OCI-LY7 (cell line): ENCODE measurements around the gene CAMK4.

Source experiments
- EZH2phosphoT487 ChIP-seq: fragments of 200-600 bp; sonication (generic); IDR thresholded peaks from 2 replicates; pipeline ENCODE4 v1.6.1; 2018; ENCODE audit warnings: low read depth, borderline replicate concordance, mild to moderate bottlenecking, mixed run types, antibody characterized with exemption, low read length, moderate library complexity, mixed read lengths
- TF ChIP-seq, protein P1 (sequence below): fragments of 200-600 bp; sonication (generic); conservative IDR thresholded peaks from 2 replicates; pipeline ENCODE4 v1.5.1; 2014; ENCODE audit warnings: mild to moderate bottlenecking, antibody characterized with exemption, low read length, moderate library complexity, mixed read lengths

DNA sequence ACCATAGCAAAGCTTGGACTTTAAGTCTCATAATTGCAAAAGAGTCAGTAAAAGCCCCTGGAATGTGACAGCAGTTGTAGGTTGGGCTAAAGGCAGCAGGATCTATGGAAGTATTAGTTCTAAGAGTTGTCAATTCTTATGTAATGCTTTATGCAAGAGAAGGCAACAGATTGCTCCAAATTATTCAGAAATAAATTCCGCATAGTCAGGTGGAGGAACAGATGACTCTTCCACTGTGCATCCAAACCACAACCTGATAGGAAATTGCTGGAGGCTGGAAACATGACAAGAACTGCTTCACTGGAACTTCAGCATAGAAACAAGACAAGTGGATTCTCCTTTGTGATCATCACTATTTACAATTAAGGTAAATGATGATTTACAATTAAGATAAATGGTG is 187.1 kb downstream of the CAMK4 start:
- TF ChIP-seq, protein P1, sequence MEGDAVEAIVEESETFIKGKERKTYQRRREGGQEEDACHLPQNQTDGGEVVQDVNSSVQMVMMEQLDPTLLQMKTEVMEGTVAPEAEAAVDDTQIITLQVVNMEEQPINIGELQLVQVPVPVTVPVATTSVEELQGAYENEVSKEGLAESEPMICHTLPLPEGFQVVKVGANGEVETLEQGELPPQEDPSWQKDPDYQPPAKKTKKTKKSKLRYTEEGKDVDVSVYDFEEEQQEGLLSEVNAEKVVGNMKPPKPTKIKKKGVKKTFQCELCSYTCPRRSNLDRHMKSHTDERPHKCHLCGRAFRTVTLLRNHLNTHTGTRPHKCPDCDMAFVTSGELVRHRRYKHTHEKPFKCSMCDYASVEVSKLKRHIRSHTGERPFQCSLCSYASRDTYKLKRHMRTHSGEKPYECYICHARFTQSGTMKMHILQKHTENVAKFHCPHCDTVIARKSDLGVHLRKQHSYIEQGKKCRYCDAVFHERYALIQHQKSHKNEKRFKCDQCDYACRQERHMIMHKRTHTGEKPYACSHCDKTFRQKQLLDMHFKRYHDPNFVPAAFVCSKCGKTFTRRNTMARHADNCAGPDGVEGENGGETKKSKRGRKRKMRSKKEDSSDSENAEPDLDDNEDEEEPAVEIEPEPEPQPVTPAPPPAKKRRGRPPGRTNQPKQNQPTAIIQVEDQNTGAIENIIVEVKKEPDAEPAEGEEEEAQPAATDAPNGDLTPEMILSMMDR, result no peak
- no peak for TF ChIP-seq EZH2phosphoT487
